ENCODE data around the gene MRPS30. TPM values are rescaled to one million over a fixed set of nuclear protein-coding genes. Genes with fewer than 3 reads are reported as not detected.
A peak's percentile ranks its signal among the peaks of the same experiment; 100 is the strongest.
"Not testable (repeated sequence)": the region's sequence is repeated elsewhere in the genome, so short reads cannot be mapped to it uniquely, and the experiment has no call there.

Gene MRPS30
- 21.8 TPM for polyA plus RNA-seq (2013, experiment 1 of 2; ENCODE audit: insufficient read length)
- 23.4 TPM for polyA plus RNA-seq (2013, experiment 2 of 2; ENCODE audit: insufficient read length)

GRCh38 chr5:44808435-44809214, at the start of gene MRPS30:
Gene MRPS30, plus strand, starts transcription at chr5:44808947. Its CDS starts 16 bp downstream, at chr5:44808963.
- peak; percentile 98 for DNase-seq

DNA sequence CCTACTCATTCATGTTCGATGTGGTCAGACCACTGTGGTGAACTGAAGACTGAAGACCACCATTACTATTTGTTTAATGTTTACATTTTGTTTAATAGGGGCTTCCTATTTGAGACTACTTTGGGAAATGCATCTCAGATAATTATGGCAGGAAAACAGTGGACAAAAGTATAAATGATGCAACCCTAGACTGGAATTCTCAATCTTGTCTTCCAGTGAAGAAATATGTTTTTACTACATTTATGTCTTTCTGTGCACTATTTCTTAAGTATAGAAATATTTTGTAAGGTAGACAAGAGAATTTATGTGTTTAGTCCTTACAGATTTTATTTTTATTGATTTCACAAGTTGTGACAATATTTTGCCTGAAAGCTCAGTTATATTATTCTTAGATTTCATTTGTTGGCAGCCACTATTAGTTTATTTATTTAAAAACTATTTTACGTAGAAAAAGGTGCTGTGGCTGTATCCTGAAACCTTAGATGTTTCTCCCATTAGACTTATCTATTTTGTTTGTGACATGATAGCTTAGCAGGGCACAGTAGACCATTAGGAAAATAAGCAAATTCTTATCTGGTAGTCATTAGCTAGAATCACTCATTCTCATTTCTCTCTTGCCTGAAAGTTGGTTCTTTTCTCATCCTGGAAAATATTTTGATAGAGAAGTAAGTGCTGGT, 39.4 kb upstream of the MRPS30 start:
- DNase-seq: no peak

DNA sequence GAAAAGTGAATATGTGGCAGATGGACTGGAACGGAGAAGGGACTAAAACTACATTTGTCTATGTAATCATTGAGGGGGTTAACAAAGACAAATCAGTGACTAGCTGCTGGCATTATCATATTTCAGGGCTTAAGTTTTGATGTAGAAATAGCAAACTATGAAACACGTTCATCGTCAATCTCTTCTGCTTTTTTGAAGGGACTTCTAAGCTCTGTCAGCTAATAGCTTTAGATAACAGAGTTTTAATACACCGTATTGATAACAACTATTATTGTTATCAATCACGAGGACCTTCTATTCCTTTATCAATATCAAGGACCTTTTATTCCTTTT, 38.9 kb upstream of the MRPS30 start:
- no peak for DNase-seq

- DNase-seq: peak; percentile 6
These were observed 37.7 kb upstream of the MRPS30 start for GRCh38 chr5:44770780-44771717.

DNA sequence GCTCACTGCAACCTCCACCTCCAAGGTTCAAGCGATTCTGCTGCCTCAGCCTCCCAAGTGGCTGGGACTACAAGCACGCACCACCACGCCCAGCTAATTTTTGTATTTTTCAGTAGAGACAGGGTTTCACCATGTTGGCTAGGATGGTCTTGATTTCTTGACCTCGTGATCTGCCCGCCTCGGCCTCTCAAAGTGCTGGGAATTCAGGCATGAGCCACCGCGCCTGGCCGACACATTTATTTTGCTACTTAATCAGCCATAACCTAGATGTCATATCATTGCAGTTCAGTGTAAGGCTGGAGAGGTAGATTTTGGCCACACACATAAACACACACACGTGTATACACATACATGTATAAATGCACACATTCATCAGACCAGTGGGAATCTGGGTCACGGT, 36.4 kb upstream of the MRPS30 start:
- not testable (repeated sequence) for DNase-seq

DNA sequence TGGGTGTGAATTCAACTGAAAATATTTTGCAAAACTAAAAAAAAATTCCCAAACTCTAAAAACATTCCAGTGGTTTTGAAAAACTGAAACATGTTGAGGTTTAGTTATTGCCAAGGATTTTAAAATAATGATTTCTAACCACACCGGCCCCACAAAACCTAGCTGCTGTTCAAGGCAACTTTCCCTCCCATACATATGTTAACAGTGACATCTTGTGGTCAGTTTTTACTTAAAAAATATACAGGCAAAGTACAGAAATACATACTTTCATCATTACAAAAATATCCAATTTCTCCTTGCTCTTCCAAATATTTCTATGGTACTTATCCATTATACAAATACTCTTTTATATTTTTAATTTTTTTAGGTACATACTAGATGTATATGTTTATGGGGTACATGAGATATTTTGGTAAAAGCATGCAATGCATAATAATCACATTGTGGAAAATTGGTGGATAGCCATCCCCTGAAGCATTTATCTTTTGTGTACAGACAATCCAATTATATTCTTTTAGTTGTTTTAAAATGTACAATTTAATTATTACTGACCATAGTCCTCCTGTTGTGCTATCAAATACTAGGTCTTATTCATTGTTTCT, 34.4 kb upstream of the MRPS30 start:
- DNase-seq: peak; percentile 74

GRCh38 chr5:44779167-44779566, 29.6 kb upstream of the MRPS30 start:
- no peak for DNase-seq

GRCh38 chr5:44783634-44784315, 25.0 kb upstream of the MRPS30 start:
- DNase-seq: no peak

DNA sequence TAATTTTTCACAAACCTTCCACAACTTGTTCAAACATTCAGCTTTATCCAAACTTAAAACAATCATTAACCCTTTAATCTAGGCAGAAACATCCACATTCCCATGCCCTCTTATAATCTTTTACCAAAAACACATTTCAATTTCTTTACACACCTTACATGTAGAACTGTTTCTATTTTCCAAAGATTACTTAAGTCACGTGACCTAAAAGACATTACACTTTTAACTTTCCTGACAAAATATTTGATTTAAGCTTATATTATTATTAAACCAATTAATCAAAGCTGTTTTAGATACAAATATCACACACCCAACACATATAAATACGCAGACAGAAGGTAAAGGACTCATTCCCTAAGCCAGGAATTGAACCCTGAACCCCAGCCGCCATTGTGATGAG, 21.0 kb upstream of the MRPS30 start:
- DNase-seq: no peak

GRCh38 chr5:44789372-44789995, 19.3 kb upstream of the MRPS30 start:
- peak; percentile 65 for DNase-seq

GRCh38 chr5:44792031-44792673, 16.6 kb upstream of the MRPS30 start:
- not testable (repeated sequence) for DNase-seq

GRCh38 chr5:44794371-44794770, 14.4 kb upstream of the MRPS30 start:
- DNase-seq: no peak

GRCh38 chr5:44795496-44795895, 13.3 kb upstream of the MRPS30 start:
- DNase-seq: no peak

GRCh38 chr5:44797841-44798240, 10.9 kb upstream of the MRPS30 start:
- no peak for DNase-seq

- no peak for DNase-seq
These were observed 6.8 kb upstream of the MRPS30 start for GRCh38 chr5:44801992-44802391.

GRCh38 chr5:44806608-44807007, 2.1 kb upstream of the MRPS30 start:
- DNase-seq: no peak

GRCh38 chr5:44807269-44807668, 1.5 kb upstream of the MRPS30 start:
- DNase-seq: no peak

- peak; percentile 35 for DNase-seq
These were observed 638 bp downstream of the MRPS30 start for GRCh38 chr5:44809215-44809955.

GRCh38 chr5:44809956-44810420, 1.2 kb downstream of the MRPS30 start:
- no peak for DNase-seq

GRCh38 chr5:44814761-44815160, 6.0 kb downstream of the MRPS30 start:
- DNase-seq: no peak
